Esophagus muscularis mucosa (tissue), 3 donors: ENCODE measurements around the gene DGKD.

Experiments used
- CTCF ChIP-seq, 3 experiments: fragments of 200-600 bp in 2 of 3; fragments of 450-650 bp in 1 of 3; sonication (generic) in 2 of 3; IDR thresholded peaks; one replicate each; pipeline ENCODE4 v1.5.1; 2017 to 2019; ENCODE audit warnings: antibody characterized with exemption in 3 of 3, mild to moderate bottlenecking in 2 of 3, moderate library complexity in 1 of 3
- POLR2A ChIP-seq: fragments of 450-650 bp; IDR thresholded peaks from one replicate; pipeline ENCODE4 v1.6.1; 2017; ENCODE audit warnings: antibody characterized with exemption, moderate library complexity, mild to moderate bottlenecking, low read depth

DNA sequence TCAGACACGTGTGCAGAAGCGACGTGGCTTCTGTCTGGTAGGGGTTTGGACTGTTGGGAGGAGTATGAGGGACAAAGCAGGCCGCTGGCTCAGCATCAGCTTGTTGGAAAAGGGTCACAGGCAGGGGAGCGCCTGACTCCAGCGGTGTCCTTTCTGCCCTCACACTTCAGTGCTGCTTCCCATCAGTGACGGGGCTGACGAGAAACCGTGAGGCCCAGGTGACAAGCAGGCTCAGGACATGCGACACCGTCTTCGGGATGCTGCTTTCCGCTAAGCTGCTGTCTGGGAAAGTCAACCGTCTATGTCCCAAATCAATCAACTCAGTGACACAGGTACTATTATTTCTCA, 121.7 kb downstream of the DGKD start:
- TF ChIP-seq CTCF (IDR thresholded peaks at IDR 0.05) = no peak
- no peak for TF ChIP-seq POLR2A
